ENCODE results near the gene THAP4.
"Not testable (repeated sequence)": the region's sequence is repeated elsewhere in the genome, so short reads cannot be mapped to it uniquely, and the experiment has no call there.

THAP4 gene

DNA sequence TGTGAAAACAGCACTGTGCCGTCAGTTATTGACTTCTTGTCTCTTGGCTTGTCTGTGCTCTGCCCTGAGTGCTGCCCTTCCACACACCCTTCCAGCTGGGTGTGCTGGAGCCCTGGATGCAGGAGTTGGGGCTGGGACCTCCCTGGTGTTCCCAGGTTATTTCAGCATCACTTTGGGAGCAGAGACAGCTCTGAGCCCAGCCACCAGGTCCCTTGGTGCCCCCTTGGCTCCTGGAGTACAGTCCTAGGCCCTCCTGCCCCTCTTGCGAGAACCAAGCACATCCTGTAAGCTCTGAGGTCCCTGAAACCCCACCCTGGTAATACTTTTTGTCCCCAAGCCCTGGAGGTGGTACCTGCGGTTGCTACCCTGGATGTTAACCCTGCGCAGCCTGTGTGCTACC lies 54.2 kb downstream of the THAP4 start:
- no peak for DNase-seq (ENCODE audit: low spot score)

DNA sequence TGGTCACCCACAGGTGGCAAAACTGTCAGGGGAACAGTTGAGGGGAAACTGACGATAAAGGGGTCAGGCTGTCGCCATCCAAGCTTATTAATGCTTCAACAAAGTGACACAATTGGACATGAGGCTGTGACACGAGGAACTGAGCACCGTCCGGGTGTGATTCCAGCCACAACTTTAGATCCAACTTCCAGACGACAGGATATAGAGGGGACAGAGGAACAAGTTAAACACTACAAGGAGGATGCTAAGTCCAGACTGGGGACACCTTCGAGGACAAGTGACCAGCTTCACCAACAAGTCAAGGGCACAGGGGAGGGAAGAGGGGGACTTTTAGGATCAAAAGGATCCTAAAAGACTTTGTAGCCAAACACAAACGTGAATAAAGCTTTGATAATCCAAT lies 54.6 kb downstream of the THAP4 start:
- no peak for DNase-seq (ENCODE audit: low spot score)

DNA sequence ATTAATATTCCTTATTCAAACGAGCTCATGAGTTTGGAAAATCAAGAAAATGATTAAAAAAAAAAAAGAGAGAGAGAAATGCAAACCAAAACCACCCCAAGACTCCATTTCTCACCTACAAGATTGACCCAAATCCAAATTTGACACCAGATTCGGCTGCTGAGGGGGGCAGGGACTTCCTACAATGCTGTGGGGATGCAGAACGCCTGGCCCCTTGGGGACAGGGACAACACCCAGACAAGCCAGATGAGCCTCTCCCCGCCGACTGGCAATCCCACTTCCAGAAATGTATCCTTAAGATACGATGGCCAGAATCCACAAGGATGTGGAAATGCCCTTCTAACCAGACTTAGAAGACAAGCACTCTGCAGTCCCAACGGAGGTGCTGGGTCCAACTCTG lies 57.7 kb downstream of the THAP4 start:
- DNase-seq (ENCODE audit: low spot score), result no peak

DNA sequence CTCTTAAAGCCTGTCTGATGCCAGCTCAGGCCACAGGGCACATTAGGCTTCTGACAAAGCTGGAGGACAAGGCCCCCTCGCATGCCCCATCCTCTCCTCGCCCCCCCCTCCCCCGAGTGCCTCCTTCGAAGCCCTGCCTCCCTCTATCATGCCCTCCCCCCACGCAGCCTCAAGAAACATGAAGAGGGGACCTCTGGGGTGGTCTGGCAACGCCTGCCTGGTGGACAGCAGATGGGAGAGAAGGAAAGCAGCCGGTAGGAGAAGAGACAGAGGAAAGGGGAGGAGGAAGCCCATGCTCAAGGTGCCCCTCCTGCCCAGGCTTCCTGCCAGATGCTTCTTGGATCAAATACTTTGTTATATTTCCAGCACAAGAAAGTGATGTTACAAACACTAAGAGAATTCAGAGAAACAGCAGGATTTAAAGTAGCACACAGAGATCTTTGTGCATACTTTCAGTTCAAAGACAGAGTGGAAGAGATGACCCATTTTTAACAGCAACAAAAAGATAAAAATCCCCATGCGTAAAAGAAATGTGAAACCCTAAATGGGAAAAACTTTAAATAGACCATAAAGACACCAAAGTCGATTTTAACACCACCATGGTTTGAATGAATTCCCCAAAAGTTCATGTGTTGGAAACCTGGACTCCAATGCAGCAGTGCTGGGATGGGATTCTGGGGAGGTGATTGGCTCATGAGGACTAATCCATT lies 59.4 kb downstream of the THAP4 start:
- no peak for DNase-seq (ENCODE audit: low spot score)

DNA sequence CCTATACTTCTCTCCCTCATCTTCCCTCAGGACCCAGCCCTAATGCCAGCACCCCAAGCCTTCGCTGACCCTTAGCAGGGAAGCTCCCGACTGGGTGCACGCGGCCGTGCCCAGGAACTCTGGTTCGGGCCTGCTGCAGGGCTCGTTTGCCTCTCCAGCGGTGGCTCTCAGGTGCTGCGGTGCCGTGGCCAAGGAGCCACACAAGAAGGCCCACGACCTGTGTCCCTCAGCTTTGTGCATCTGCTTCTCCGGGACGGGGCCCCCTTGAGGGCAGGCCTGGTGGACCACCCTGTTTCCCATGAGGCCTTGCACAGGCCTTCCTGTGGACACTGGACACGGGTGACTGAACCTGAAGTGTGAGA lies 60.7 kb downstream of the THAP4 start:
- DNase-seq (ENCODE audit: low spot score), result no peak

GRCh38 chr2:241575624-241576292 lies 61.2 kb downstream of the THAP4 start:
- DNase-seq (ENCODE audit: low spot score), result no peak

GRCh38 chr2:241574911-241575623 lies 61.9 kb downstream of the THAP4 start:
- DNase-seq (ENCODE audit: low spot score), result no peak

DNA sequence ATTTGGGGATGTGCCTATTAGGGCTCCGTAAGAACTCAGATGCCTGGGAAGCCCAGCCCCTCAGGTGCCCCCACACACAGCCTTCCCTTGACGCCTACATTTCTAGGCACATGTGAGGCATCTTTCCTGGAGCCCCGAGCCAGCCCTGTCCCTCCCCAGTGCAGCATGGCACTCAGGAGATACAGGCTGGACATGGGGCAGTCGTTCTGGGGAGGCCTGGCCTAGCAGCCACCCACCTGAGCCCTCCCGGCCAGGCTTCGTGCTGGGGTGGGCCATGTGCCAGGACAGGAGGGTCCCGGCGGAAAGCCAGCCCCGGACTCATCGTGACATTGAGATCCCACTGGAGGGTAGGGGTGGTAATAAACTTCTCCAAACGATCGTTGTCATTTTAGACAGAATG lies 63.2 kb downstream of the THAP4 start:
- DNase-seq (ENCODE audit: low spot score), result no peak

DNA sequence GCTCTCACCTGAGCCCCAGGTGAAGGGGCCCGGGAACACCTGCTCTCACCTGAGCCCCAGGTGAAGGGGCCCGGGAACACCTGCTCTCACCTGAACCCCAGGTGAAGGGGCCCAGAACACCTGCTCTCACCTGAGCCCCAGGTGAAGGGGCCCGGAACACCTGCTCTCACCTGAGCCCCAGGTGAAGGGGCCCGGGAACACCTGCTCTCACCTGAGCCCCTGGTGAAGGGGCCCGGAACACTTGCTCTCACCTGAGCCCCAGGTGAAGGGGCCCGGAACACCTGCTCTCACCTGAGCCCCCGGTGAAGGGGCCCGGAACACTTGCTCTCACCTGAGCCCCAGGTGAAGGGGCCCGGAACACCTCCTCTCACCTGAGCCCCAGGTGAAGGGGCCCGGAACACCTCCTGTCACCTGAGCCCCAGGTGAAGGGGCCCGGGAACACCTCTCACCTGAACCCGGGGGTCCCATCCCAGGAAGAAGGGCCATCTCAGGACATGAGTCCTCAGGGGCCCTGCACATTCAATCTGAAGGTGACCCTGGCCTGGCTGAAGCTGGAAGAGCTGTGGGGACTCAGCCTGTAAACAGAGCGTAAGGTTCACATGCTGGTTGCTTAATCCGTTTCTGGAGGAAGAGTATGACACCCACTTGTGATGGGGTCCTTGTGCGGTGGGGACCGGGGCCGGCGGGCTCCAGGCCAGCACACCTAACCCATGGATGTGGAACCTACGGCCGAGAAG lies 63.9 kb downstream of the THAP4 start:
- DNase-seq (ENCODE audit: low spot score), result not testable (repeated sequence)

- no peak for DNase-seq (ENCODE audit: low spot score)
Observed at GRCh38 chr2:241571821-241572620, 64.9 kb downstream of the THAP4 start.

GRCh38 chr2:241570961-241571581 lies 65.9 kb downstream of the THAP4 start:
- no peak for DNase-seq (ENCODE audit: low spot score)

DNA sequence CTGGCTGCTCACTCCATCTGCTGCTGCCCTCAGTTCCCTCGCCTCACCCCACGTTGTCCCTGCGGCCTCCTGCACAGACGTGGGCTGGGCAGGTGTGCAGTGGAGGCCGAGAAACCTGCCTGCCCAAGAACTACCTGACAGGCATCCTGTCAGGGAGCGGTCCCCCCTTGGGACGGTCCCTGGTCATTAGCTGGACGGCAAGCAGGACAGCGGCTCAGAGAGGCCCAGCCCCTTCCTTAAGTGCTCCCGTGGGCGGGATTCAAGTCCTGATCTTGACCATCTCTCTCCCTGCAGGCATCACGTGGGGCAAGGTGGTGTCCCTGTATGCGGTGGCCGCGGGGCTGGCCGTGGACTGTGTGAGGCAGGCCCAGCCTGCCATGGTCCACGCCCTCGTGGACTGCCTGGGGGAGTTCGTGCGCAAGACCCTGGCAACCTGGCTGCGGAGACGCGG lies 67.1 kb downstream of the THAP4 start:
- DNase-seq (ENCODE audit: low spot score), result no peak

DNA sequence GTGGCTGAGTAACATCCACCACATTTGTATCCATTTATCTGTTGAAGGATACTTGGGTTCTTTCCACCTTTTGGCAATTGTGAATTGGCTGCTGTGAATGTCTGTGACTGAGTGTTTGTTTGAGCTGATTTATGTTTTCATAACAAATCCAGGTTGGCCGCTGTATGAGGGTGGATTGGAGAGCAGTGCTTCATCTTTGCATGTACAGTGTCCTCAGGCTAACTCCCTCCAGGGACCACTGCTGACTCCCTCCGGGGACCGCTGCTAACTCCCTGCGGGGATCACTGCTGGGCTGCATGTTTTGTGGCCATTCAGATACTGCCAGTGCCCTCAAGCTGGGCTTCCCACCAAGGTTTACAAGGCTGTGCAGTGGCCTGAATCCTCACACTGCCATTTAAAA lies 68.2 kb downstream of the THAP4 start:
- no peak for DNase-seq (ENCODE audit: low spot score)

DNA sequence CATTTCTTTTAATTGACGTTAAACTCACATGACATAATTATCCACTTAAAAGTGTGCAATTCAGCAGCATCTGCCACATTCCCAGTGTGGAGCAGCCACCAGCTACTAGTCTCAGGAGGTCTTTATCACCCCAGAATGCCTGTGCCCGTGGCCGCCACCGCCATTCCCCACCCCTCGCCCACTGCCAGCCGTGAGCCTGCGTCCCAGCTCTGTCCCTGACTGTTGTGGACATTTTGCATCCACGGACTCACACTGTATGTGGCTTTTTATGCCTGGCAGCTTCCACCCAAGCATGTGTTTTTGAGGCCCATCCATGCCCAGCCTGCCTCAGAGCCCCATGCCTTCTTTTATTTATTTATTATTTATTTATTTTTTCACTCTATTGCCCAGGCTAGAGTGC lies 69.2 kb downstream of the THAP4 start:
- no peak for DNase-seq (ENCODE audit: low spot score)

DNA sequence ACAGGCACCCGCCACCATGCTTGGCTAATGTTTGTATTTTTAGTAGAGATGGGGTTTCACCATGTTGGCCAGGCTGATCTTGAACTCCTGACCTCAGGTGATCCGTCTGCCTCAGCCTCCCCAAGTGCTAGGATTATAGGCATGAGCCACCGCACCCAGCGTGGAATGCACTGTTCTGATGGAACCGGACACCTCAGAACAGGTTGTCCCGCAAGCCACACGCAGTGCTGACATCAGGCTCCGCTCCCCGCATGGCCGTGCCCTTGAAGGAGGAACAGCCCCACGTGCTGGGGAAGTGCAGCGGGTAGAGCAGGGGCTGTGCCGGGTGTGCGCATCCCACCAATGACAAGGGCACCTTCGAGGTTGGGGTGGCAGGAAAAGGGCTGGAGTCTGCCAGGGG lies 69.7 kb downstream of the THAP4 start:
- DNase-seq (ENCODE audit: low spot score), result not testable (repeated sequence)

GRCh38 chr2:241566468-241566867 lies 70.5 kb downstream of the THAP4 start:
- no peak for DNase-seq (ENCODE audit: low spot score)

DNA sequence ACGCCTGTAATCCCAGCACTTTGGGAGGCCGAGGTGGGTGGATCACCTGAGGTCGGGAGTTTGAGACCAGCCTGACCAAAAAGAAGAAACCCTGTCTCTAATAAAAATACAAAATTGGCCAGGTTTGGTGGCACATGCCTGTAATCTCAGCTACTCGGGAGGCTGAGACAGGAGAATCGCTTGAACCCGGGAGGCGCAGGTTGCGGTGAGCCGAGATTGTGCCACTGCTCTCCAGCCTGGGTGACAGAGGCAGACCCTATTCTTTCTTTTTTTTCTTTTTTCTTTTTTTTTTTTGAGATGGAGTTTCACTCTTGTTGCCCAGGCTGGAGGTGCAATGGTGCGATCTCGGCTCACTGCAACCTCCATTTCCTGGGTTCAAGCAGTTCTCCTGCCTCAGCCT lies 70.9 kb downstream of the THAP4 start:
- DNase-seq (ENCODE audit: low spot score), result not testable (repeated sequence)

DNA sequence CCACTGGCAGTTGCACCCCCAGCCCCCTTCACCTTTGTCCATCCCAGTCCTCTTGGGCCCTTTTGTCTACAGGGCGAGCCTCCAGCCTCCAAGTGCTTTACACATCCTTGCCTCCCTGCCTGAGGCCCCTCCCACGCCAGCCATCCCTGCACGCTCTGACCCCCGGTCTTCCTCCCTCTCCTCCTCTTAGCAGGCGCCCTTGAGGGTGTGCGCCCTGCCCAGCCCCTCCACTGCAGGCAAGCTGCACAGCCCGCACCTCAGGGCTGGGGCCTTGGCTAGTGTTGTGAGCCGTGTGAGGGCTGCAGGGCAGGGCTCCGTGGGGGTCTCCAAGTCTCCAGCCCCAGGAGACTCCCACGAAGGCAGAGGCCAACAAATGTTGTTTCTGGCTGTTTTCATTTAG lies 71.5 kb downstream of the THAP4 start:
- no peak for DNase-seq (ENCODE audit: low spot score)

DNA sequence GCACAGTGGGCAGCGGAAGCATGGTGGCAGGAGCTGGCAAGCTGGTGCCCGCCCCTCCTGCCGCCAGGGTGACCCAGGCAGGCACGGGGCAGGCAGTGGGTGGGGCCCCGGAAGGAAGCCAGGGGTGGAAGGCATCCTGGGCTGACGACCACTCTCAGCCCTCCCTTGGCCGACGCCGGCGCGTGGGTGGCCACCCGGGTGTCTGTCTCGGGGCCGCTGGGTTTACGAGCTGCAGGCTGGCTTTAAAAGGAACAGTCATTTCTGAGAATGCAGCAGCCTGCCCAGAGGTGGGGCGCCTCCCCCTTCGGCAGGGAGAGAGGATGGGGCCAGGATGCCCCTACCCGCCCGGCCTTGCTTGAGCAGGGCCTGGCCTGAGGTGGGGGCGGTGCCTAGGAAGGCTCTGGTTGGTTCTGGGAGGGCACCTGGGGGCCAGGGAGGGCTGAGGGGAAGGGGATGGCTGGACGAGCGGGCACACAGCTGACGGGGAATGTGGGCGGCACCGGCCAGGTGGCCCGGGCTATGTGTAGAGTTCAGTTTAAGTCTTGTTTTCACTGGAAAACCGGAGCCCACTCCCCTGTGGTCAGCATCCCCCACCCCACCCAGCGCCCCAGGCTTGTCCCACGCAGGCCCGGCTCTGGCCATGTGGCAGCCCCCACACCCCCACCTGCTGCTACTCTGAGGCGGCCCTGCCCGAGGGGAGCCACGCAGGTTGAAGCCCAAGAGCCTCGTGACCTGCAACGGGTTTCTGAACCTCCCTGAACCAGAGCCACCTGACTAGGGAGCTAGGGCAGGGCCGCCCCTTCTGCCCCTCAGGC lies 72.2 kb downstream of the THAP4 start:
- no peak for DNase-seq (ENCODE audit: low spot score)

- no peak for DNase-seq (ENCODE audit: low spot score)
Observed at GRCh38 chr2:241563981-241564595, 72.9 kb downstream of the THAP4 start.
